ENCODE results near the gene OR1G1.
"Not testable (repeated sequence)": the region's sequence is repeated elsewhere in the genome, so short reads cannot be mapped to it uniquely, and the experiment has no call there.

The OR1G1 gene

DNA sequence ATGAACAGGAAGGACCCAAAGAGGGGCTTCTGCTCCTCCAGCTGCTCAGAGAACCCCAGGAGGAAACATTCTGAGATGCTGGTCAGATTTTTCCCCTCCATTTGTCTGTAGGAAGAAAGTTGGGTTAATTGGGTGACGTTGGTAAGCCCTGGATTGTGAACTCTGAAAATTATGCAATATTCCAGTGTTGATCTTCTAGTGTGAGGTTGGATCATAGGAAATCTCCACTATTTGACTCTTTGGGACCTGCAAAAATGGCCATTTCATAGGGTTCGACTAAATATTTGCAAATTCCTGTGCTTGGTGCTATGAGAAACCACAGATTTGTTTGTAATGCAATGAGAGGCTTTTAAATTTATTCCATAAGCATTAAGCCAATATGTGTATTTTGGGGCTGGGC is at the start of gene OR1G1:
Gene OR1G1 (minus strand): TSS at position 101 of the 400 bp plus-strand sequence. CDS start 0 bp downstream, at position 101.
- TF ChIP-seq, protein P1, sequence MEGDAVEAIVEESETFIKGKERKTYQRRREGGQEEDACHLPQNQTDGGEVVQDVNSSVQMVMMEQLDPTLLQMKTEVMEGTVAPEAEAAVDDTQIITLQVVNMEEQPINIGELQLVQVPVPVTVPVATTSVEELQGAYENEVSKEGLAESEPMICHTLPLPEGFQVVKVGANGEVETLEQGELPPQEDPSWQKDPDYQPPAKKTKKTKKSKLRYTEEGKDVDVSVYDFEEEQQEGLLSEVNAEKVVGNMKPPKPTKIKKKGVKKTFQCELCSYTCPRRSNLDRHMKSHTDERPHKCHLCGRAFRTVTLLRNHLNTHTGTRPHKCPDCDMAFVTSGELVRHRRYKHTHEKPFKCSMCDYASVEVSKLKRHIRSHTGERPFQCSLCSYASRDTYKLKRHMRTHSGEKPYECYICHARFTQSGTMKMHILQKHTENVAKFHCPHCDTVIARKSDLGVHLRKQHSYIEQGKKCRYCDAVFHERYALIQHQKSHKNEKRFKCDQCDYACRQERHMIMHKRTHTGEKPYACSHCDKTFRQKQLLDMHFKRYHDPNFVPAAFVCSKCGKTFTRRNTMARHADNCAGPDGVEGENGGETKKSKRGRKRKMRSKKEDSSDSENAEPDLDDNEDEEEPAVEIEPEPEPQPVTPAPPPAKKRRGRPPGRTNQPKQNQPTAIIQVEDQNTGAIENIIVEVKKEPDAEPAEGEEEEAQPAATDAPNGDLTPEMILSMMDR (IDR thresholded peaks at IDR 0.05; ENCODE audit: low read length, missing control alignments) = no peak
- no peak for DNase-seq (ENCODE audit: low read depth)

DNA sequence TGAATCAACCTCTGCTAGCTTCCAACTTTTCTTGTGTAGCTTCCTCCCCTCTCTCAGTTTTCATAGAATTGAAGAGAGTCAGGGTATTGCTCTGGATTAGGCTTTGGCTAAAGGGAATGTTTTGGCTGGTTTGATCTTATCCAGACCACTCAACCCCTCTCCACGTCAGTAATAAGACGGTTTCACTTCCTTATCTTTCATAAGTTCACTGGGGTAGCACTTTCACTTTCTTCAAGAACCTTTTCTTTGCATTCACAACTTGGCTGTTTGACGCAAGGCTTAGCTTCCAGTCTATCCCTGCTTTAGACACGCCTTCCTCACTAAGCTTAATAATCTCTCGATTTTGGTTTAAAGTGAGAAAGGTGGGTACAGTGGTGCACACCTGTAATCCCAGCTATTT is 40.2 kb upstream of the OR1G1 start:
- H3K4me3 ChIP-seq (replicated peaks; ENCODE audit: low read depth, low read length) = no peak overlapping the region
- no peak for DNase-seq (ENCODE audit: low read depth)
- TF ChIP-seq, protein P1 (IDR thresholded peaks at IDR 0.05; ENCODE audit: low read length, missing control alignments) = no peak

More for the DNA sequence above, at the start of gene OR1G1:
- no peak within 1 kb of the TSS for H3K4me3 ChIP-seq (replicated peaks; ENCODE audit: low read depth, low read length)

DNA sequence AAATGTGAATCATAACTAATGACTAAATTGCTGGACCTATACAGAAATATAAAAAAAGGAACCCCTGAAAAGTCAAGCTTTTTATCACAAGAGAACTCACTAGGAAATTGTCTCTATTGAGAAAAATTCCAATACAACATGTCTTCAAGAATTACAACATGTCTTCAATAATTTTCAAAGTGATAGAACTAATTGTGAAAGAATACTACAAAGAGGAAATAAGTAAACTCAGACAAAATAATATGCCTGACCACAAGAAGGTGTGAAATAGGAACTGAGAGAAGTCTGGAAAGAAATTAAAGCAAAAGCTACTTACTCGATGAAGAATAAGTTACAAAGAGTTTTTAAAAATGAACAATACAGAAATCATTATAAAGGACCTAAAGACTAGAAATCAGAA is 29.9 kb upstream of the OR1G1 start:
- TF ChIP-seq, protein P1 (IDR thresholded peaks at IDR 0.05; ENCODE audit: low read length, missing control alignments) = no peak
- H3K4me3 ChIP-seq (replicated peaks; ENCODE audit: low read depth, low read length) = no peak overlapping the region
- no peak for DNase-seq (ENCODE audit: low read depth)

DNA sequence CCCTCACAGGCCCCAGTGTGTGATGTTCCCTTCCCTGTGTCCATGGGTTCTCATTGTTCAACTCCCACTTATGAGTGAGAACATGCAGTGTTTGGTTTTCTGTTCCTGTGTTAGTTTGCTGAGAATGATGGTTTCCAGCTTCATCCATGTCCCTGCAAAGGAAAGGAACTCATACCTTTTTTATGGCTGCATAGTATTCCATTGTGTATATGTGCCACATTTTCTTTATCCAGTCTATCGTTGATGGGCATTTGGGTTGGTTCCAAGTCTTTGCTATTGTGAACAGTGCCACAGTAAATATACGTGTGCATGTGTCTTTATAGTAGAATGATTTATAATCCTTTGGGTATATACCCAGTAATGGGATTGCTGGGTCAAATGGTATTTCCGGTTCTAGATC is 10.1 kb upstream of the OR1G1 start:
- not testable (repeated sequence) for DNase-seq (ENCODE audit: low read depth); H3K4me3 ChIP-seq (replicated peaks; ENCODE audit: low read depth, low read length)

DNA sequence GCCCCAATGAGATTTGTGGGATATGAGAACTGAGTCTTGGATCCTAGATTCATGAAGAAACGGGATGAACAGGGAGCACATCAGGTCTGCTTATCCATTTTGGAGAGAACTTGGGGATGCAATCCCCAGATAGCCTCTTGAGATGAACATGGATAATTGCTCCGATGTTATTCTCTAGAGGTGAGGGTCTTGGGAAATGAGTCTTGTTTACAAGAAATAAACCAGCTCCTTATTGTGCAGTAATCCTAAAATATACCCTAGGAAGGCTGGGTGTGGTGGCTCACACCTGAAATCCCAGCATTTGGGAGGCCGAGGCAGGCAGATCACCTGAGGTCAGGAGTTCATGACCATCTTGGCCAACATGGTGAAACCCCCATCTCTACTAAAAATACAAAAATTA is 23.0 kb downstream of the OR1G1 start, which contains the start of gene OR1D2:
Gene OR1D2 (minus strand): TSS at position 101 of the 400 bp plus-strand sequence. CDS start 11,426 bp downstream, outside the sequence.
- no peak within 1 kb of the TSS for H3K4me3 ChIP-seq (replicated peaks; ENCODE audit: low read depth, low read length)
- TF ChIP-seq, protein P1 (IDR thresholded peaks at IDR 0.05; ENCODE audit: low read length, missing control alignments) = no peak
- DNase-seq (ENCODE audit: low read depth) = no peak

Measured in fibroblast of pulmonary artery (primary cell).